ENCODE data around the gene GNRHR.

Gene GNRHR

GRCh38 chr4:67717586-67717985, 36.6 kb downstream of the GNRHR start:
- no peaks in the 10 kb centered on the region for H3K9me3 ChIP-seq (replicated peaks; ENCODE audit: insufficient read depth, low read length)
- DNase-seq, result no peak
- no peaks in the 10 kb centered on the region for H3K79me2 ChIP-seq (ENCODE audit: low read length)
- H3K4me2 ChIP-seq (ENCODE audit: low read depth, low read length), result no peak overlapping the region
- H3K36me3 ChIP-seq (replicated peaks; ENCODE audit: insufficient read depth, low read length), result no peaks in the 10 kb centered on the region; the same call in 1 of the 2 replicates
- H4K20me1 ChIP-seq (ENCODE audit: insufficient read depth, low read length), result no peaks in the 10 kb centered on the region
- no peak overlapping the region for H2AFZ ChIP-seq (ENCODE audit: low read length)
- no peak overlapping the region for H3K9ac ChIP-seq (ENCODE audit: low read length)
- H3K4me1 ChIP-seq (ENCODE audit: low read length), result no peaks in the 10 kb centered on the region; the same call in 1 of the 2 replicates
- no peak for TF ChIP-seq EZH2 (optimal IDR thresholded peaks at IDR 0.05; ENCODE audit: low read depth, low read length)
- no peak for TF ChIP-seq CTCF (IDR thresholded peaks at IDR 0.05; ENCODE audit: low read length)
- H3F3A ChIP-seq (ENCODE audit: insufficient read depth, low read length), result no peaks in the 10 kb centered on the region
- no peaks in the 10 kb centered on the region for H3K27me3 ChIP-seq (replicated peaks; ENCODE audit: insufficient read depth, low read length)
- H3K27ac ChIP-seq (ENCODE audit: low read length), result no peak overlapping the region
- no peak overlapping the region for H3K4me3 ChIP-seq (ENCODE audit: low read length)
- no peaks in the 10 kb centered on the region for H3K9me2 ChIP-seq (replicated peaks; ENCODE audit: insufficient read depth, low read length)

GRCh38 chr4:67714955-67715354, 39.2 kb downstream of the GNRHR start:
- Histone ChIP-seq H3K36me3 (replicated peaks; ENCODE audit: insufficient read depth, low read length) (no peaks in the 10 kb centered on the region; the same call in 1 of the 2 replicates), H3F3A (ENCODE audit: insufficient read depth, low read length) (no peaks in the 10 kb centered on the region), H3K79me2 (ENCODE audit: low read length) (0 out of 2 replicates have a peak, but pooled peaks cover 3% of the 10 kb centered on the region), H3K4me2 (ENCODE audit: low read depth, low read length) (no peak overlapping the region), H3K9me2 (replicated peaks; ENCODE audit: insufficient read depth, low read length) (no peaks in the 10 kb centered on the region), H4K20me1 (ENCODE audit: insufficient read depth, low read length) (no peaks in the 10 kb centered on the region), H3K9me3 (replicated peaks; ENCODE audit: insufficient read depth, low read length) (no peaks in the 10 kb centered on the region), H3K4me1 (ENCODE audit: low read length) (no peaks in the 10 kb centered on the region; the same call in 1 of the 2 replicates), H3K9ac (ENCODE audit: low read length) (no peak overlapping the region), H3K27ac (ENCODE audit: low read length) (no peak overlapping the region), H2AFZ (ENCODE audit: low read length) (no peak overlapping the region), H3K4me3 (ENCODE audit: low read length) (no peak overlapping the region), H3K27me3 (replicated peaks; ENCODE audit: insufficient read depth, low read length) (no peaks in the 10 kb centered on the region)
- TF ChIP-seq EZH2phosphoT487 (IDR thresholded peaks at IDR 0.05; ENCODE audit: low read length) (no peak), EZH2 (optimal IDR thresholded peaks at IDR 0.05; ENCODE audit: low read depth, low read length) (no peak), CTCF (IDR thresholded peaks at IDR 0.05; ENCODE audit: low read length) (no peak)
- DNase-seq, result no peak

GRCh38 chr4:67714248-67714583, 40.0 kb downstream of the GNRHR start:
- no peak overlapping the region for H3K9ac ChIP-seq (ENCODE audit: low read length)
- no peaks in the 10 kb centered on the region for H3K27me3 ChIP-seq (replicated peaks; ENCODE audit: insufficient read depth, low read length)
- no peak overlapping the region for H3K4me2 ChIP-seq (ENCODE audit: low read depth, low read length)
- H4K20me1 ChIP-seq (ENCODE audit: insufficient read depth, low read length), result no peaks in the 10 kb centered on the region
- H3K79me2 ChIP-seq (ENCODE audit: low read length), result 0 out of 2 replicates have a peak, but pooled peaks cover 3% of the 10 kb centered on the region
- no peak overlapping the region for H3K27ac ChIP-seq (ENCODE audit: low read length)
- no peaks in the 10 kb centered on the region for H3K9me2 ChIP-seq (replicated peaks; ENCODE audit: insufficient read depth, low read length)
- H3K4me3 ChIP-seq (ENCODE audit: low read length), result no peak overlapping the region
- no peak overlapping the region for H2AFZ ChIP-seq (ENCODE audit: low read length)
- no peaks in the 10 kb centered on the region for H3K9me3 ChIP-seq (replicated peaks; ENCODE audit: insufficient read depth, low read length)
- TF ChIP-seq EZH2phosphoT487 (IDR thresholded peaks at IDR 0.05; ENCODE audit: low read length) (no peak), EZH2 (optimal IDR thresholded peaks at IDR 0.05; ENCODE audit: low read depth, low read length) (no peak), CTCF (IDR thresholded peaks at IDR 0.05; ENCODE audit: low read length) (no peak)
- no peaks in the 10 kb centered on the region for H3F3A ChIP-seq (ENCODE audit: insufficient read depth, low read length)
- DNase-seq, result no peak
- no peaks in the 10 kb centered on the region; the same call in 1 of the 2 replicates for H3K36me3 ChIP-seq (replicated peaks; ENCODE audit: insufficient read depth, low read length)
- no peaks in the 10 kb centered on the region; the same call in 1 of the 2 replicates for H3K4me1 ChIP-seq (ENCODE audit: low read length)
